ENCODE data around the gene UTF1. TPM values are rescaled to one million over a fixed set of nuclear protein-coding genes. Genes with fewer than 3 reads are reported as not detected.
"Not testable (repeated sequence)": the region's sequence is repeated elsewhere in the genome, so short reads cannot be mapped to it uniquely, and the experiment has no call there.

The UTF1 gene
- polyA plus RNA-seq, 1 donor from 2014 or later = not detected

DNA sequence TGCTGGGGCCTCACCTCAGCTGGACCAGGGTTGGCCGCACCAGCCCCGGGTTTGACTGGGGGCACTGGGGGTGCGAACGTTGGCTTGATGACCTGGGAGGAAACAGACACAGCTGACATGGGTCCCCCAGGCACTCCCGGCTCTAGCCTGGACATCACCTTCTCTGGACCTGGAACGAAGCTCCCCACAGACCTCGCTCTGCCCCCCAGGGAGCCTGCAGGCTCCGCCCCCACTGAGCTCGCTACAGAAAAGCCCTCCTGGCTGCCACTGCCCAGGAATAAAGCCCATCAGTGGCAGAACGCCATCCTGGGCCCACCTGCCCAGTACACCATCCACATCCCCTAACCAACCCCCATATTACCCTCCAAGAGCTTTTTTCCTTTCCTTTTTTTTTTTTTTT is 33.7 kb downstream of the UTF1 start:
- no peaks in the 10 kb centered on the region for H4K20me1 ChIP-seq (ENCODE audit: insufficient read depth)
- no peak overlapping the region for H3K4me3 ChIP-seq (ENCODE audit: low read length)
- H3K4me2 ChIP-seq (ENCODE audit: low read length) = no peak overlapping the region
- no peaks in the 10 kb centered on the region for H3K27me3 ChIP-seq (ENCODE audit: insufficient read depth, low read depth, low read length)
- no peaks in the 10 kb centered on the region for H3K79me2 ChIP-seq (replicated peaks; ENCODE audit: insufficient read depth, low read length)
- no peaks in the 10 kb centered on the region for H3K9me3 ChIP-seq (ENCODE audit: low read length)
- H3K36me3 ChIP-seq (ENCODE audit: insufficient read depth, low read length) = no peaks in the 10 kb centered on the region
- TF ChIP-seq POLR2AphosphoS5 (IDR thresholded peaks at IDR 0.05) (no peak), RAD21 (conservative IDR thresholded peaks at IDR 0.05) (no peak), MXI1 (conservative IDR thresholded peaks at IDR 0.05; ENCODE audit: poor library complexity, severe bottlenecking) (no peak), EZH2 (IDR thresholded peaks at IDR 0.05; ENCODE audit: borderline replicate concordance, insufficient read depth, low read length, poor library complexity, severe bottlenecking) (no peak), EP300 (conservative IDR thresholded peaks at IDR 0.05; ENCODE audit: poor library complexity, severe bottlenecking) (no peak), TAF1 (IDR thresholded peaks at IDR 0.05; ENCODE audit: low read depth) (no peak)
- TF ChIP-seq, protein P1, sequence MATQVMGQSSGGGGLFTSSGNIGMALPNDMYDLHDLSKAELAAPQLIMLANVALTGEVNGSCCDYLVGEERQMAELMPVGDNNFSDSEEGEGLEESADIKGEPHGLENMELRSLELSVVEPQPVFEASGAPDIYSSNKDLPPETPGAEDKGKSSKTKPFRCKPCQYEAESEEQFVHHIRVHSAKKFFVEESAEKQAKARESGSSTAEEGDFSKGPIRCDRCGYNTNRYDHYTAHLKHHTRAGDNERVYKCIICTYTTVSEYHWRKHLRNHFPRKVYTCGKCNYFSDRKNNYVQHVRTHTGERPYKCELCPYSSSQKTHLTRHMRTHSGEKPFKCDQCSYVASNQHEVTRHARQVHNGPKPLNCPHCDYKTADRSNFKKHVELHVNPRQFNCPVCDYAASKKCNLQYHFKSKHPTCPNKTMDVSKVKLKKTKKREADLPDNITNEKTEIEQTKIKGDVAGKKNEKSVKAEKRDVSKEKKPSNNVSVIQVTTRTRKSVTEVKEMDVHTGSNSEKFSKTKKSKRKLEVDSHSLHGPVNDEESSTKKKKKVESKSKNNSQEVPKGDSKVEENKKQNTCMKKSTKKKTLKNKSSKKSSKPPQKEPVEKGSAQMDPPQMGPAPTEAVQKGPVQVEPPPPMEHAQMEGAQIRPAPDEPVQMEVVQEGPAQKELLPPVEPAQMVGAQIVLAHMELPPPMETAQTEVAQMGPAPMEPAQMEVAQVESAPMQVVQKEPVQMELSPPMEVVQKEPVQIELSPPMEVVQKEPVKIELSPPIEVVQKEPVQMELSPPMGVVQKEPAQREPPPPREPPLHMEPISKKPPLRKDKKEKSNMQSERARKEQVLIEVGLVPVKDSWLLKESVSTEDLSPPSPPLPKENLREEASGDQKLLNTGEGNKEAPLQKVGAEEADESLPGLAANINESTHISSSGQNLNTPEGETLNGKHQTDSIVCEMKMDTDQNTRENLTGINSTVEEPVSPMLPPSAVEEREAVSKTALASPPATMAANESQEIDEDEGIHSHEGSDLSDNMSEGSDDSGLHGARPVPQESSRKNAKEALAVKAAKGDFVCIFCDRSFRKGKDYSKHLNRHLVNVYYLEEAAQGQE (IDR thresholded peaks at IDR 0.05; ENCODE audit: borderline replicate concordance) = no peak
- H3K9me2 ChIP-seq (ENCODE audit: insufficient read depth, low read length) = no peaks in the 10 kb centered on the region
- H3K9ac ChIP-seq (ENCODE audit: low read length) = no peak overlapping the region
- H3F3A ChIP-seq (ENCODE audit: insufficient read depth, low read length, poor library complexity, severe bottlenecking) = no peaks in the 10 kb centered on the region
- no peak overlapping the region for H3K27ac ChIP-seq (ENCODE audit: low read length)
- H2AFZ ChIP-seq (ENCODE audit: low read depth, low read length) = no peak overlapping the region

DNA sequence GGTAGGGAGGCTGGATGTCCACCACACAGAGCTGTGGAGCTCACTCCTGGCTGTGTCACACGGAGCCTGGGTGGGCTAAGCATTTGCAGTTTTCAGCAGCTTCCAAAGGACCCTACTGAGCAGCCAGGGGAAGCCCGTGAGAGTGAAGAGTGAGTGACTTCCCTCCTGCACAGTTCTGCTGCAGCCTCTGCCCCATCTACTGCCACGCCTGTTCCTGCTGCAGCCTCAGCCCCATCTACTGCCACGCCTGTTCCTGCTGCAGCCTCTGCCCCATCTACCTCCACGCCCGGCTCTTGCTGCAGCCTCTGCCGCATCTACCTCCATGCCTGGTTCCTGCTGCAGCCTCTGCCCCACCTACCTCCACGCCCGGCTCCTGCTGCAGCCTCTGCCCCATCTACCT is 34.4 kb downstream of the UTF1 start:
- Histone ChIP-seq H3K27me3 (ENCODE audit: insufficient read depth, low read depth, low read length) (no peaks in the 10 kb centered on the region), H3K9me3 (ENCODE audit: low read length) (no peaks in the 10 kb centered on the region), H3K79me2 (replicated peaks; ENCODE audit: insufficient read depth, low read length) (no peaks in the 10 kb centered on the region), H3K9me2 (ENCODE audit: insufficient read depth, low read length) (no peaks in the 10 kb centered on the region), H3K36me3 (ENCODE audit: insufficient read depth, low read length) (no peaks in the 10 kb centered on the region), H3K9ac (ENCODE audit: low read length) (no peak overlapping the region), H3K4me3 (ENCODE audit: low read length) (no peak overlapping the region), H3K27ac (ENCODE audit: low read length) (no peak overlapping the region), H2AFZ (ENCODE audit: low read depth, low read length) (no peak overlapping the region), H4K20me1 (ENCODE audit: insufficient read depth) (no peaks in the 10 kb centered on the region), H3F3A (ENCODE audit: insufficient read depth, low read length, poor library complexity, severe bottlenecking) (no peaks in the 10 kb centered on the region), H3K4me2 (ENCODE audit: low read length) (no peak overlapping the region)
- TF ChIP-seq MXI1 (conservative IDR thresholded peaks at IDR 0.05; ENCODE audit: poor library complexity, severe bottlenecking) (no peak), TAF1 (IDR thresholded peaks at IDR 0.05; ENCODE audit: low read depth) (no peak), SMC3 (conservative IDR thresholded peaks at IDR 0.05; ENCODE audit: poor library complexity) (no peak), EZH2 (IDR thresholded peaks at IDR 0.05; ENCODE audit: borderline replicate concordance, insufficient read depth, low read length, poor library complexity, severe bottlenecking) (no peak), RAD21 (conservative IDR thresholded peaks at IDR 0.05) (no peak), POLR2AphosphoS5 (IDR thresholded peaks at IDR 0.05) (no peak), EP300 (conservative IDR thresholded peaks at IDR 0.05; ENCODE audit: poor library complexity, severe bottlenecking) (no peak)
- TF ChIP-seq, protein P1 (IDR thresholded peaks at IDR 0.05; ENCODE audit: borderline replicate concordance) = no peak
- TF ChIP-seq, protein P2, sequence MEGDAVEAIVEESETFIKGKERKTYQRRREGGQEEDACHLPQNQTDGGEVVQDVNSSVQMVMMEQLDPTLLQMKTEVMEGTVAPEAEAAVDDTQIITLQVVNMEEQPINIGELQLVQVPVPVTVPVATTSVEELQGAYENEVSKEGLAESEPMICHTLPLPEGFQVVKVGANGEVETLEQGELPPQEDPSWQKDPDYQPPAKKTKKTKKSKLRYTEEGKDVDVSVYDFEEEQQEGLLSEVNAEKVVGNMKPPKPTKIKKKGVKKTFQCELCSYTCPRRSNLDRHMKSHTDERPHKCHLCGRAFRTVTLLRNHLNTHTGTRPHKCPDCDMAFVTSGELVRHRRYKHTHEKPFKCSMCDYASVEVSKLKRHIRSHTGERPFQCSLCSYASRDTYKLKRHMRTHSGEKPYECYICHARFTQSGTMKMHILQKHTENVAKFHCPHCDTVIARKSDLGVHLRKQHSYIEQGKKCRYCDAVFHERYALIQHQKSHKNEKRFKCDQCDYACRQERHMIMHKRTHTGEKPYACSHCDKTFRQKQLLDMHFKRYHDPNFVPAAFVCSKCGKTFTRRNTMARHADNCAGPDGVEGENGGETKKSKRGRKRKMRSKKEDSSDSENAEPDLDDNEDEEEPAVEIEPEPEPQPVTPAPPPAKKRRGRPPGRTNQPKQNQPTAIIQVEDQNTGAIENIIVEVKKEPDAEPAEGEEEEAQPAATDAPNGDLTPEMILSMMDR (IDR thresholded peaks at IDR 0.05; ENCODE audit: poor library complexity, severe bottlenecking) = no peak

DNA sequence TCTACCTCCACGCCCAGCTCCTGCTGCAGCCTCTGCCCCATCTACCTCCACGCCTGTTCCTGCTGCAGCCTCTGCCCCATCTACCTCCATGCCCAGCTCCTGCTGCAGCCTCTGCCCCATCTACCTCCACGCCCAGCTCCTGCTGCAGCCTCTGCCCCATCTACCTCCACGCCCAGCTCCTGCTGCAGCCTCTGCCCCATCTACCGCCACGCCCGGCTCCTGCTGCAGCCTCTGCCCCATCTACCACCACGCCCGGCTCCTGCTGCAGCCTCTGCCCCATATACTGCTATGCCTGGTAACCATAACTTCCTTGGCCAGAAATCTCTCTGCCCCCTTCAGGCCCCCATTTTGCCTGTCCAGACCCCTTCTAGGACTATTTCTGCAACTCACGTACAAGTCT is 35.0 kb downstream of the UTF1 start:
- not testable (repeated sequence) for H3K79me2 ChIP-seq (replicated peaks; ENCODE audit: insufficient read depth, low read length); H3K4me2 ChIP-seq (ENCODE audit: low read length)

More for the DNA sequence above, 35.0 kb downstream of the UTF1 start:
- not testable (repeated sequence) for H3K4me3 ChIP-seq (ENCODE audit: low read length); H4K20me1 ChIP-seq (ENCODE audit: insufficient read depth); H3K36me3 ChIP-seq (ENCODE audit: insufficient read depth, low read length); H3K9me3 ChIP-seq (ENCODE audit: low read length); H3K27me3 ChIP-seq (ENCODE audit: insufficient read depth, low read depth, low read length); H3K27ac ChIP-seq (ENCODE audit: low read length); H3K9ac ChIP-seq (ENCODE audit: low read length); H2AFZ ChIP-seq (ENCODE audit: low read depth, low read length); H3K9me2 ChIP-seq (ENCODE audit: insufficient read depth, low read length); H3F3A ChIP-seq (ENCODE audit: insufficient read depth, low read length, poor library complexity, severe bottlenecking)
